HG03025 (cell line): Measurements from ENCODE around the gene ALOXE3.
"Not testable (repeated sequence)": the region's sequence is repeated elsewhere in the genome, so short reads cannot be mapped to it uniquely, and the experiment has no call there.

ENCODE experiments used
- ATAC-seq: cut with Tn5 transposase; IDR thresholded peaks from one replicate; pipeline ENCODE4 v1.9.1; 2021; ENCODE audit warnings: mild to moderate bottlenecking, moderate library complexity; ENCODE audit not compliant: unreplicated experiment, low FRiP score

The ALOXE3 gene

GRCh38 chr17:8103549-8103948 lies 14.8 kb downstream of the ALOXE3 start:
- no peak for ATAC-seq

- no peak for ATAC-seq
These were observed 16.6 kb downstream of the ALOXE3 start for GRCh38 chr17:8101721-8102120.

GRCh38 chr17:8100763-8101162 lies 17.6 kb downstream of the ALOXE3 start:
- ATAC-seq, result no peak

- ATAC-seq, result no peak
These were observed 18.2 kb downstream of the ALOXE3 start for GRCh38 chr17:8100111-8100510.

GRCh38 chr17:8096541-8096940 lies 21.8 kb downstream of the ALOXE3 start:
- ATAC-seq, result no peak

GRCh38 chr17:8095361-8095760 lies 23.0 kb downstream of the ALOXE3 start:
- no peak for ATAC-seq

GRCh38 chr17:8091033-8091687 lies 27.2 kb downstream of the ALOXE3 start:
- ATAC-seq, result no peak

- ATAC-seq, result no peak
These were observed 28.6 kb downstream of the ALOXE3 start for GRCh38 chr17:8089728-8090127.

- ATAC-seq, result no peak
These were observed 30.4 kb downstream of the ALOXE3 start for GRCh38 chr17:8087952-8088230.

GRCh38 chr17:8087075-8087951 lies 31.0 kb downstream of the ALOXE3 start, which contains the start of gene ALOX12B:
TSS of gene ALOX12B (minus strand) at chr17:8087716. CDS start at chr17:8087442, 274 bp downstream.
- no peak for ATAC-seq

- ATAC-seq, result no peak
These were observed 34.1 kb downstream of the ALOXE3 start for GRCh38 chr17:8084250-8084649.

GRCh38 chr17:8082292-8082691 lies 36.0 kb downstream of the ALOXE3 start:
- no peak for ATAC-seq

- no peak for ATAC-seq
These were observed 36.4 kb downstream of the ALOXE3 start for GRCh38 chr17:8081876-8082275.

- ATAC-seq, result no peak
These were observed 37.5 kb downstream of the ALOXE3 start for GRCh38 chr17:8080799-8081219.

GRCh38 chr17:8080208-8080798 lies 38.0 kb downstream of the ALOXE3 start:
- ATAC-seq, result no peak

GRCh38 chr17:8079291-8080207 lies 38.8 kb downstream of the ALOXE3 start:
- no peak for ATAC-seq

GRCh38 chr17:8077939-8078338 lies 40.4 kb downstream of the ALOXE3 start:
- ATAC-seq, result not testable (repeated sequence)

GRCh38 chr17:8076502-8077266 lies 41.6 kb downstream of the ALOXE3 start:
- ATAC-seq, result no peak

GRCh38 chr17:8075574-8076342 lies 42.6 kb downstream of the ALOXE3 start:
- no peak for ATAC-seq
